Stimulated activated CD8-positive, alpha-beta memory T cell treated with anti-CD3 and anti-CD28 coated beads, Interleukin-4, amount 100 ng/mL, for 48 hours (primary cell): ENCODE measurements around the gene CHIC2.
"Not testable (repeated sequence)": the region's sequence is repeated elsewhere in the genome, so short reads cannot be mapped to it uniquely, and the experiment has no call there.

Experiments
- DNase-seq: peaks from one replicate; pipeline ENCODE4 v3.0.0-alpha.2; 2020

The CHIC2 gene

DNA sequence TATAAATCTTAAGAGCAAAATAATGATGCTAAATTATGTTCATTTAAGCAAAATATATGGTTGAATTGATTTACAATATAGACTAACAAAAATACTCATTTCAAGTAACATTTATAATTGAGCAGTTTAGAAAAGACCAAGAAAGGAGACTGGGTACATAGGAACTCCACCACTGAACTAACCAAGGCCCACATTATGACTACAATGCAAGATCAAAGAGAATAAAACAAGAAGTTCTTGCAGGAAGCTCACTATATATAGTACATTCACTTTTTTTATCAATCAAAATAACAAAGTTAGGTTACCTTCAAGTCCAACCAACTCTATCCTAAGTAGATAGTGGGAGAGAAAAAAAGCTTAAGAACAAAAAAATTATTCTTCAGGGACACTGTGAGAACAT lies 8.0 kb downstream of the CHIC2 start:
- DNase-seq: no peak

DNA sequence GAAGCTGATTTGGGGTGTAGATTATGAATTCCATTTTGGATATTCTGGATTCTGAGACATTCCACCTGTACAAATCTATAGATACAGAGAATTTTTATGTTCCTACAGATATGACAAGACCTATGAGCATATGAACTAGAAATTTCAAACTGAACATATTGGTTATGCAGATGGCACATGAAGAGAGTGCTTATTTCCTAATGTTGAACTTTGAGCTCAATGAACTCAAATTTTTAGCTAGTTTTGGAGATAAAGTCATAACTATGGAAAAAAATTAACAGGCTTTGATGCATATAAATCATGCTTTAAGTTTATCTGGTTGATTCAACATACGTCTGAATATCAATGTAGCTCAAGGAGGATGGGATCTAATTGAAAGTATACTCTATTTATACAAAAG lies 8.9 kb downstream of the CHIC2 start:
- DNase-seq: no peak

DNA sequence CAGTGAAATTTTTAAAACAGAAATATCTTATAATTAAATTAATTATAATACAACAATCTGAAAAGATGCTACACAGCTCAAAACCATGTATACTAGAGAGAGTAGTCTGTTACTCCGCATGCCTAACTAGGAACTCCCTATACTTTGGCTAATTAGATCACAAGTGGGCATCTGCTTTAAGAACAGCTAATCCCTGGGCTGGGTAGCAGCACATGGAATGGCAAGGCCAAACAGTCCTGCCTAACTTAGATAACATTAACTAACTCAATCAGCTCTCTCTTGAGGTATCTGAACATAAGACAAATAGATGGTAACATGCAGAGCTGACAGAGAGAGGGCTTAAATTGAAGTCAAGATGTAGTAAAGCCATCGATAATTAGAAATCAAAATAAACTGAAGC lies 9.9 kb downstream of the CHIC2 start:
- no peak for DNase-seq

DNA sequence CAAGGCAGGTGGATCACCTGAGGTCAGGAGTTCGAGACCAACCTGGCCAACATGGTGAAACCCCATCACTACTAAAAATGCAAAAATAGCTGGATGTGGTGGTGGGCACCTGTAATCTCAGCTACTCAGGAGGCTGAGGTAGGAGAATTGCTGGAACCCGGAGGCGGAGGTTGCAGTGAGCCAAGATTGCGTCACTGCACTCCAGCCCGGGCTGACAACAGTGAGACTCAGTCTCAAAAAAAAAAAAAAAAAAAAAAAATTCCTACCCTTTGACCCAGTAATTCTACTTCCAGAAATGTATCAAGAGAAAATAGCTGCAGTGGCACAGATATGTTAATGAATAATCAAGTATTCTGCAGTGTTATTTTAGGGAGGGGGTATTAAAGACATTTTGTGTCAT lies 11.1 kb downstream of the CHIC2 start:
- DNase-seq: not testable (repeated sequence)

DNA sequence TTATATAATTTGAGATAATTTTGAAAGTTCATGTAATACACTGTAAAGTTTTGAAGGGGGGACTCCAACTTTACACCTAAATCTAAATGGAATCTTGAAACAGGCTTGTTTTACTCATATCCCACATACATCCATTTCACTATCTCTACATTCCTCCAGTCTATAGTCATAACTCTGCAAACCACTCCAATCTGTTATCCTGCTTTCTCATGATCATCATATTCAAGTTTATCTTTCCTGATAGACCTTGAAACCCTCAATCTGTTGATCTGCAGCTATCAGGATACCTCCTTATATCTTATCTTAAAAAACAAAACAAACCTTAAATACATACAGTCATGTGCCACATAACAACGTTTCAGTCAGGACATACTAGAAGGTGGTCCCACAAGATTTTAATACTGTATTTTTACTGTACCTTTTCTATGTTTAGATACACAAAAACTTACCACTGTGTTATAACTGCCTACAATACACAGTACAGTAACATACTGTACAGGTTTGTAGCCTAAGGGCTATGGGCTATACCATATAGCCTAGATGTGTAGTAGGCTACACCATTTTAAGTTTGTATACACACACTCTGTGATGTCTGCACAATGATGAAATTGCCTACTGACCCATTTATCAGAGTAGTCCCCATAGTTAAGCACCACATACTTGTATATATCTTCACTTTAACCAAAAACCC lies 14.0 kb downstream of the CHIC2 start:
- DNase-seq: no peak

DNA sequence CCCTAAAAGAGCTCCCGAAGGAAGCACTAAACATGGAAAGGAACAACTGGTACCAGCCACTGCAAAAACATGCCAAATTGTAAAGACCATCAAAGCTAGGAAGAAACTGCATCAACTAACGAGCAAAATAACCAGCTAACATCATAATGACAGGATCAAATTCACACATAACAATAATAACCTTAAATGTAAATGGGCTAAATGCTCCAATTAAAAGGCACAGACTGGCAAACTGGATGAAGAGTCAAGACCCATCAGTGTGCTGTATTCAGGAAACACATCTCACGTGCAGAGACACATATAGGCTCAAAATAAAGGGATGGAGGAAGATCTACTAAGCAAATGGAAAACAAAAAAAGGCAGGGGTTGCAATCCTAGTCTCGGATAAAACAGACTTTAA lies 20.8 kb downstream of the CHIC2 start:
- DNase-seq: not testable (repeated sequence)

DNA sequence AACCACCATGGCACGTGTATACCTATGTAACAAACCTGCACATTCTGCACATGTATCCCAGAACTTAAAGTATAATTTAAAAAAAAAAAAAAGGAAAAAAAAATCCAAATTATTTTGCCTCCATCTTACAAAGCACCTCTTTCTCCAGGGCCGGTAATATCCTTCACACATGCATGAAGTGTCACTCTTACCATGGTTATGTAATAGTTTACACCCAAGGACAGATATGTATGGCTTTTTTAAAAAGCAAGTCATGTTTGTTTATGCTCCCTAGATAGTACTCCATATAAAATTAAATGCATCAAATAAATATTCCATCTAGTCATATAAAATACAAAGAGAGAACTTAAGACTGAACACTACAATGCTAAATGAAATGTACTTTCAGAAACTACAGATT lies 22.5 kb downstream of the CHIC2 start:
- DNase-seq: no peak

DNA sequence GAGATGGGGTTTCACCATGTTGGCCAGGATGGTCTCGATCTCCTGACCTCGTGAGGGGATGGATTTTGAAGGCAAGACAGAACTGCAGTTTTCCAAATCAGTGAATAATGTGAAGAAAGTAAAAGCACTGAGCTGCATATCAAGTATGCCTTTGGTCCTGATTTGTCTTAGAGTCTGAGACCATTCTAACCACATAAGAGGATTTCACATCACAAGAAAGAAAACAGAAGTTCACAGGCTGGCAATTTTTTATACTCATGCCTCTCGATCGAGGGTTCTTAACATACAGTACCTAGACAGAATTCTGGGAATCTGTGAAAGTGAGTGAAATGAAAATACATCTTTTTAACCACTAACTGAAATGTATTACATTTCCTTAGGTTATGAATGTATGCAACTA lies 23.3 kb downstream of the CHIC2 start:
- no peak for DNase-seq

DNA sequence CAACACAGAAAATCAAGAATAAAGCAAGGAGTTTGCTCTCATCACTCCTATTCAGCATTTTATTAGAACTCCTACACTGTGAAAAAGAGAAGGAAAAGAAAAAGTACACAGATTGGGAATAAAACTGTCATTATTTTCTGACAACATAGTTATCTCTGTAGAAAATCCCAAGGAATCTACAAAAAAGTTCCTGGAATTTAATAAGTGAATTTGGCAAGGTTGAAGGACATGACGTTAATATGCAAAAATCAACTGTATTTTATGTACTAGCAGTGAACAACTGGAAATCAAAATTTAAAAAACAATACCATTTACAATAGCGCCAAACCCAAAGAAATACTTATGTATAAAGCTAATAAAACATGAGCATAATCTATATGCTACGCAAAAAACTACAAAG lies 26.3 kb downstream of the CHIC2 start:
- no peak for DNase-seq

DNA sequence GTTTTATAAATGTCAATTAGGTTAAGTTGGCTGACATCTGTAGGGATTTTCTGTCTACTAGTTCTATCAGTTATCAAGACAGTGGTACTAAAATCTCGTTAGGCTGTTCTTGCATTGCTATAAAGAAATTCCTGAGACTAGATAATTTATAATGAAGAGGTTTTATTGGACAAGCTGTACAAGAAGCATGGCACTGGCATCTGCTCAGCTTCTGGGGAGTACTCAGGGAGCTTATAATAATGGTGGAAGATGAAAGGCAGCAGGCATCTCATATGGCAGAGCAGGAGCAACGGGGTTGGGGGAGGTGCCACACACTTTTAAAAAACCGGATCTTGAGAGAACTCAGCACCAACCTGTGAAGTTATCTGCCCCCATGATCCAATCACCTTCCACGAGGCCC lies 28.2 kb downstream of the CHIC2 start:
- DNase-seq: no peak

DNA sequence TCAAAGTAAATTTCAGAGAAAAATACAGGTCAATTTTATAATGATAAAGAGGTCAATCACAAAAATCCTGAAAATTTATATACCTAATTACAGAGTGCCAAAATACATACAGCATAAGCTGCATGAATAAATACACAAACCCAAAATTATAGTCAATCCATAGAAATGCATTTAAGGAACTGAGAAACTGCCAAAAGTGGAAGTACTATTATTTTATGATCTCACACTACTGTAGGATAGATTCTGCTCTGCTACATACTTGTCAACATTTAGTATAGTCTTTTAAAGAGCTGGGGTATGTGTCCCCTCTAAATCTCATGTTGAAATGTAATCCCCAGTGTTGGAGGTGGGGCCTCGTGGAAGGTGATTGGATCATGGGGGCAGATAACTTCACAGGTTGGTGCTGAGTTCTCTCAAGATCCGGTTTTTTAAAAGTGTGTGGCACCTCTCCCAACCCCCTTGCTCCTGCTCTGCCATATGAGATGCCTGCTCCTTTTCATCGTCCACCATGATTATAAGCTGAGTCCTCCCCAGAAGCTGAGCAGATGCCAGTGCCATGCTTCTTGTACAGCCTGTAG lies 31.8 kb downstream of the CHIC2 start:
- DNase-seq: no peak

DNA sequence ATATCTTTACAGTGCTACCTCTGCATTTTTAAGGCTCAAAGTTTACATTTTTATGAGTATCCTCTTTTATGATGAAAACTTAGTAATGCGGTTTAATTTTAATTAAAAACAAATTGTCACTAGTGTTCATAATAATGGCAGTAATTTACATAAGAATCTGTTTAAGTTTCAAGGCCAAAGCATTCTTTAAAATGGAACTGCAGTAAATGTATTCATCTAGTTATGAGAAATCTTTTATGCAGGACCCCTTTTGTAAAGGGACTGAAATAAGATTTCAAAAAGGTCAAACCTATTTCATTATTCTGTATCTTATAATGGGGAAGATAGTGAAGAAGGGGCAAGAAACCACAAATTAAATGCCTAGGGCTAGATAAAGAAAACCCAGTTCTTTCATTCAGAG lies 37.1 kb downstream of the CHIC2 start:
- no peak for DNase-seq

DNA sequence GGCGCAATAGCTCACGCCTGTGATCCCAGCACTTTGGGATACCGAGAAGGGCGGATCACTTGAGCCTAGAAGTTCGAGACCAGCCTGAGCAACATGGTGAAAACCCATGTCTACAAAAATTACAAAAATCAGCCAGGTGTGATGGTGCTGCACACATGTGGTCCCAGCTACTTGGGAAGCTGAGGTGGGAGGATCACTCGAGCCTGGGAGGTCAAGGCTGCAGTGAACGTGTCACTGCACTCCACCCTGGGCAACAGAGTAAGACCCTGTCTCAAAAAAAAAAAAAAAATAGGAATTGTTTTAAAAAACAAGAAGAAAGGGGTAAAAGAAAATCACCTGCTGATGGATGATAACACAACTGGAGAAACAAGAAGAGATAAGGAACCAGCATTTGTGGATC lies 38.8 kb downstream of the CHIC2 start:
- no peak for DNase-seq

DNA sequence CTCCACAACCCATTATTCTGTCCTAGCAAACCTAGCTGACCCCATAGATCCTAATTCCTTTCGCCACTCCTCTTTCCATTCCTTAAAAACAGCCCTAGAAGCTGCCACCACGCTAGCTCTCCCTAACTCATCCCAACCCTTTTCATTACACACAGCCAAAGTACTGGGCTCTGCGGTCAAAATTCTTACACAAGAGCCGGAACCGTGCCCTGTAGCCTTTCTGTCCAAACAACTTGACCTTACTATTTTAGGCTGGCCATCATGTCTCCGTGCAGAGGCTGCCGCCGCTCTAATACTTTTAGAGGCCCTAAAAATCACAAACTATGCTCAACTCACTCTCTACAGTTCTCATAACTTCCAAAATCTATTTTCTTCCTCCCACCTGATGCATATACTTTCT lies 41.4 kb downstream of the CHIC2 start:
- DNase-seq: not testable (repeated sequence)

DNA sequence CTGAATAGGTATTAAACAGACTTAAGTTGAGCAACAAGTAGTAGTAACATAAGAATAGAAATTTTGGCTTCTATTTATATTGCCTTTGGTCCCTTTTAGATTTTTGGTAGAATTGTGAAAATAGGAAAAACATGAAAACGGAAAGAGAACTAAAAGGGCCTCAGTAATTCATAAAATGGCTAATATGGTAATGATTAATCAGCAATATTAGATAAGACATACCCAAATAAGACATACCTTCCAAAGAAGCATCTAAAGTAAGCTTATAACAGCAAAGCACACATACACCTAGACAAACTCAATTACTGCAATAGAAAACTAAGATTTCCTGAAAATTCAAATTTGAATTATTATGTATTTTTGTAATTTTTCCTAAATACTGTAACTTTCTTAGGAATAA lies 46.4 kb downstream of the CHIC2 start:
- DNase-seq: no peak

DNA sequence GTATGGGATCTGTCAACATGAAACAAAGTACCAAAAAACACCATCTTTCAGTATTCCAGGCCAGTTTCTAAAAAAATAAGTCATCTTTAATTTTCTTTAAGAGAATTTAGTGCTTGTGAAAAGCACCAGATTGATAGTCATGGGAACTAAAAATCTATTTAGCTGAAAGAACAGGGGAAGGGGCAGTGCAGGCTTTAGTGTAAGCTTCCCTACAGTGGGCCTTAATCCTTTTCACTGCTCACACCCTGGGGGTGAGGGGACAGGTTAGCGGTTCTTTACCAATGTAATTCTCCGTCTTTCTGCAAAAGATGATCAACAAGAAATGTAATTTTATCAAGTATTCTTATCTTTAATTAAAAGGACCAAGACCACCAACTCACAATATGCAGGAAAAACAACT lies 47.1 kb downstream of the CHIC2 start:
- no peak for DNase-seq

DNA sequence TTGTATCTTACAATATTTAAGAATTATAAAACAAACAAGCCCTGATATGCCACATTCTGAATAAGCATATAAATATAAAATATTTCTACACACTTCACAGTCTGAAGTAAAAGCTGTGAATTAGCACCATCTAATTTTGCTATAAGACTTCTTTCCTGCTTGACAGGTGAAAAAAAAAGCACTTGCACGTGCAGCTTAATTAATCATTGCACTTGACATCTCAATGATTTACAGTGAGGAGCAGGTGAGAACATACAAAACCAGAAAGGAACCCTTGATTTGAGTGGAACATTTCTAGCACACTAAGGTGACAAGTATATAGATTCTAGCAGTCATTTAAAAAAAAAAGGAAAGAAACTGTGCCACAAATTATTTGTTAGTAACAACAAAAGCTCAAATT lies 47.9 kb downstream of the CHIC2 start:
- DNase-seq: no peak

DNA sequence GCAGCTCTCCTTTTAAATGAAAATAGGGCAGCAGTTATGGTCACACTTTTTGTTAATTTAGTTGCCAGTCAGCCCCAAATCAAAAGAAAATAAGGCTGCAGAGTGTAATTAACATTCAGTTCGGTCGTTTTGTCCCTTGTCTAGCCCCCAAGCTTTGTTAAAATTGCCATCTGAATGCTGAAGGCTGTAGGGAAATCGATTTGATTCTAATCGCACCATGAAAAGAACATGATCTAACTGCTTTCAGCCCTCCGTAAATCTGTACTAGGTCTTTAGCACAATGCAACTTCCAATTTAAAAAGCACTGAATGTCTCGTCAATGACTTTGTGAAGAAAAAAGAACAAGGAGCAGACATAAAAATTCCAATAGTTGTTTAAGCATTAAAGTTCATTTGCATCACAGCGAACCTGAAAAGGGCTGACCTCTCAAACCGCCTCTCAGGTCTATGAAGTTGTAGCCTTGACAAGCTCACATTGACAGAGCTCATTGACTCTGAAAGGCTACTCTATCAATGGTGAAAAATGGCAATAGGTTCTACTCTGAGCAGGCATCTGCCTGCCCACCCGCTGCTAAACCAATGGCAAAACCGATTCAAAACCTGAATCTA lies 48.9 kb downstream of the CHIC2 start:
- DNase-seq: no peak

DNA sequence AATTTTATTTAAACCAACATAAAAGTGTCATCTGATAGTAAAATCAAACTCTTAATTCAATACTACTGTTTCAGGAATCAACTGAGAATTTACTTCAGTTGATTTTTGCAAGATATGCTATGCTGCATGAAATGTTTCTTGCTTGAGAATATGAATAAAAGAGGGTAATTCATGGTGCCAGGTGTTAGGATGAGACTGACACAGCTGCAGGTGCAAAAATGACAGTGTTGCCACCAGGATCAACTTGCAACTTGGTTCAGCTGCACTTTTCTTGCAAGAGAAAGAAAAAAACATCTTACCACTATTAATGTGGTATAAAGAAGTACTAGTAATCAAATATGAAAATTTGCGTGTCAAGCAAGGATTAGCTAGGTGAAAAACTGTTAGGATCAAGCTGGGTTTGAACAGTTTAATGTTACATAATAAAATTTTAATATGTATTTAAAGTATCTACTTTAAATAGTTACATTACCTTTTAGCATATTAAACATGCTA lies 49.7 kb downstream of the CHIC2 start:
- DNase-seq: no peak

DNA sequence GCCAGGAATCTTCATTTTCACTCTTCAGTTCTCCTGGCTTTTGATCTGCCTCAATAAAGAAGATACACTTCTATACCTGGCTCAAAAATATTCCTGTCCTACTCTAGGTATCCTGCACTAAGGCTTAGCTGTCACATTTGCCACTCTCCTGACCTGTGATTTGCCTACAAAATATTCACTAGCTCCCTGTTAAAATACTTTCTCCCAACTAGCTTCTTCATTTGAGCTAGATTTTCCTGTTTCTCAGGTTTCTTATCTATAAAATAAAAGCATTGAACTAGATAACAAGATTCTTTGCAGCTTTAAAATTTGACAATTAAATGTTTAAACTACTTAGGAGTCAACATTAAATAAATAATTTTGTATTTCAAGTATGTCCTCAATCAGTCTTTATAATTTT lies 53.2 kb downstream of the CHIC2 start:
- no peak for DNase-seq

DNA sequence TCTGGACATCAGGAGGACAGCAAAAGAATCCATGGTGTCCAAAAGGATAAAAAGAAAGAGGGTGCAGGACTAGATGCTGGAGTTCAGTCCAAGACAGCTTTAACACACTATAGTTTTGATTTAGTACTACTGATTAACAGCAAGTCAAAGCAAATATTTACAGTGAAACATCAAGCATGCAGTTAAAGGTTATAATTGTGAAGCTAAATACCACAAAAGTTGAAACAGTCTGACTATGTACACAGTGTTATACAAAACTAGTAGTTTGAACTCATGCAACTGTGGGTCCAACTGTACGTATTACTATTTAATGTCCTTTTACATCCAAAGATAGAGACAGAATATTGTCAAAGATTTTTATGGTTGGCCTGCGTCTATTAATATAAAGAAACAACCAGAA lies 57.6 kb downstream of the CHIC2 start:
- DNase-seq: no peak

DNA sequence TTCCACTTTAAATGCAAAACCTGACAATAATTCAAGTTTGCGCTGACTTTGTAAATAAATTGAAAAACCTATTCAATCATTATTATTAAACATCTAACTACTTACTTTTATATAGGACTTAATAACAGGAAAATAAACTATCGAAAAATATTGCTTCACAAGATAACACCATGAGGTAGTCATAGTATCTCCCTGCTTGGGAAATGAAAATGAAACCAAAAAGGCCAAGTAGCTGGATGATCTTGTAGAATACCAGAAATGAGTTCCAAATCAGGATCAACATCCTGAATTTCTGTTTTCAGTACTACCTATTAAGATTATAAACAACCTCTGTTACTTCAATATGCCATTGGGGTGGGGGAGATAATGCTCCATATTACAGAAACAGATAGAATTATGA lies 58.9 kb downstream of the CHIC2 start:
- no peak for DNase-seq

DNA sequence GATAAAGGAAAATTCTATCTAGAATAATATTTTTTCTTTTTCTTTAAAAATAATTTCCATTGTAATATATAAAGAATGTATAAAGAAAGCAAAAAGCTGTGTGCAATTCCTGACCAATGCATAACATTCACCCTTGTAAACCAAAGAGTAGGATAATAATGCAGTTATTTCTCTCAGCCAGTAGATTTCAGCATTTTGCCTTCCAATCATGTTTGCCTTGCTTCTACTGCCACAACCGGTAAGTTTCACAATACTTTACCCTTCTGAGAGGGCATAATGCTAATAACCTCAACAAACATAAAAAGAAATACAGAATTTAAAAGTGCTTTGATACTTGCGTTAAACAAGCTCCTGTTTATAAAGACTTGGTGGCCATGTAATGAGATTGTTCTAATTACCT lies 59.9 kb downstream of the CHIC2 start:
- no peak for DNase-seq

DNA sequence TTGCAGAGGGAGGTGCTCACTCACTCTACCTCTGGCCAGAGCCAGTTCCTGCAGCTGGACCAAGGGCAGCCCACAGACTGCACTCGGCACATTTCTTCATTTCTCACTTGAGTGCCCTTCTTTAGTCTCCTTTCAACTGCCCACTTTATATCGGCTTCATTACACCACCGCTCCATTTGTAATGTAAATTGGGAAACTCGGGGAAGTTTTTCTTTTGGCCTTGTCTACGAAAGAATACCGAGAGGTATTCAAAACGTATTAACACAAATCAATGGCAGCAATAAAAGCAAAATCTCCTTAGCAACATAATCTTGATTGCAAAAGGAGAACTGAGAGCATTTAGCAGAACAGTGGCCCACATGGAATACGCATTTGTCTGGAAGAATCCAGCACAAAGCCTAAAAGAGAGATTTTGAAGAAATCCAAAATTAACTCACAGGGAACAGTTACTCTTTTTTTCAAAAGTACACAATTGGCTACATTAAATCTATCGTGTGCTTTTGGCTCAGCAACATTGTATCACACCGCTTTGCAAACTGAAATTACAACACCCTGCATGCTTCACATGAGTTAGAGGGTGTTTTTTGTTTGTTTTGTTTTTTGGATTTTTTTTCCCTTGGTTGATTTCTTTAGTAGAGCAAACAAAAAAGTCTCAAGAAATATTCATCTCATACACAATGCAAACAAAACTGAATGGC lies 62.6 kb downstream of the CHIC2 start:
- no peak for DNase-seq
